GM21390 (cell line): ENCODE measurements around the gene SLC4A8.

Source experiments
- ATAC-seq: cut with Tn5 transposase; IDR thresholded peaks from one replicate; pipeline ENCODE4 v1.9.1; 2021; ENCODE audit not compliant: unreplicated experiment

The SLC4A8 gene

DNA sequence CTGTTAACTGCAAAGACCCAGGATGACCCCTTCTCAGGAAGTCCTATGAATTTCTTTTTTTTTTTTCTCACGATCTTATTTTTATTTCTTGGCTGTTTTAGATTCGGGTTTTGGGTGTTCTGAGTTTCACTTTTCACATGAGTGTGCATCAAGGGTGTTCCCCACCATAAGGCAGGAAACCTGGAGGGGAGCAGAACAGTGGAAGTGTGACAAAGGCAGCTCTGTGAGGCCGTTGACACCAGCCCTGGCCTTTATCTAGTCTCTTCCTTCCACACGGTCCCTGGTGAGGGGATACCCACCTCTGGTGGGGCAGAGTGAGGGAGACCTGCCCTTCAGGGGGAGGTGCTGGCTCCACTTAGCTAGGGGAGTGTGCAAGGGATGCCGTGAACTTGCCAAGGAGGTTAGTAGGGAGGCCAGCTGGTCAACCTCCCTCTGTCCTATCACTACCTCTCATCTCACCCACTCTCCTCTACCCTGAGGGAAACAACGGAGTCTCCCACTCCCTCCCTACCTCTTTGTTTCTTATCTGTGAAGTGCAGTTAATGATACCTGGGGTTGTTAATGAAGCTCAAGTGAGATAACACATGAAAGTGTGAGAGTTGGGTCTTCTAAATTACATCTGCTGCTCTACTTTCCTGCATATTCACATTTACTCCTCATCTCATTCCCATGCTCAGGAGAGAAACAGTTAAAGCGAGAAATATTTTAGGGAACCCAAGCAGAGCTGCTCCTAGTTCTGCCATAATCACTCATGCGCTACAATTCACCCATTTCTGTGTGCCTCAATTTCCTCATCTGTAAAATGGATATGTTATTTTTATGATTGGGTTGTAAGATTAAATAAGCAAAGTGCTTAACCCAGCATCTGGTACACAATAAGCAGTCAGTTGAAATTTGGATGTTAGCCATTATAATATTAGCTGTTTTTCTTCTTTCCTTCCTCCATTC, 29.1 kb upstream of the SLC4A8 start:
- ATAC-seq, result no peak

- no peak for ATAC-seq
Measured at GRCh38 chr12:51397670-51398069, 27.0 kb upstream of the SLC4A8 start.

- ATAC-seq, result no peak
Measured at GRCh38 chr12:51399891-51400290, 24.7 kb upstream of the SLC4A8 start.

DNA sequence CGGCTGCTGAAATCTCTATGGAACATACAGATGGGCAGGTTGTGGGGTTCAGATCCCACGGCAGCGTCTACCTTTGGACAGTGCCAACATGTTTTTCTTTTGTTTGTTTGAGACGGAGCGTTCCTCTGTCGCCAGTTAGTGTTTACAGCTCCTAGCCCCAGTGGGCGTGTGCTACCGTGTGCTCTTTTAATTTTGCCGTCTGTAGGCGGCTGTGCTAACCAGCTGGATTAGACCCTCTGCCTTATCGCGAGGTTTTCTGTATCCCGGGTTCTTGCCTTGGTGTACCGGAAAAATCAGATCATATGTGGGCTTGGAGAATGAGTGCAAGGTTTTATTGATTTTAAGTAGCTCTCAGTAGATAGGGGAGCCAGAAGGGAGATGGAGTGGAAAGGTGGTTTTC, 23.6 kb upstream of the SLC4A8 start:
- no peak for ATAC-seq

DNA sequence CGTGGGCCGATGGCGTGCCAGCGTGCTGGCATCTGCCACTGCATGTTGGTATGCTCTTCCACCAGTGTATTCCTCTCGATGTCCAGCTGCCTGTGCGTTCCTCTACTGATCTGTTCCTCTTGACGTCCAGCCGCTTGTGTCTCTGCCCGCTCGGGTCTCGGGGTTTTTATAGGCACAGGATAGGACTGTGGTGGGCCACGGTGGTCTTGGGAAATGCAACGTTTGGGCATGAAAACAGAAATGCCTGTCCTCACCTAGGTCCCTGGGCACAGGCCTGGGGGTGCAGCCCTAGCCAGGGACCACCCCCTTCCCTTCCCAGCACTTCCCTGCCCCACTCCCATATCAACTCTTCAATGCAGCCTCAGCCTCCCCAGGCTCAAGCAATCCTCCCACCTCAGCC, 23.1 kb upstream of the SLC4A8 start:
- ATAC-seq, result no peak

GRCh38 chr12:51401900-51402299, 22.7 kb upstream of the SLC4A8 start:
- ATAC-seq, result no peak

DNA sequence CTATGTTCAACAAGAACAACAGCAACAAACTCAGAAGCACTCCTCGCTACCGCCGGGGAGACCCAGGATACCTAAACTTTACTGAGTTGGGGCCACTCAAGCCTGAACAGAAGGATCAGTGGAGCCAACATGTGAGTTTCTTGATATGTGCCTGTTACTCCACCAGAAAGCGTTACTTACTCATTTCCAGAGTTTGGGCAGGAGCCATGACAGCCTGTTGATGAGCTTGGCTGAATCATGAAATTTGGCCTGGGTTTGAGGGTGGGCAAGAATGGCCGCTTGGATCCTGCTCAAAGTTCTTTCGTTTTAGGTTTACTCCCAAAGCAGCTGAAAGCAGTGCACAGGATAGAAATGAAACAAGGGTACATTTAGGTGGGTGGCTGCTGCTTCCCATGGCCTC, 21.5 kb upstream of the SLC4A8 start:
- no peak for ATAC-seq

- no peak for ATAC-seq
Measured at GRCh38 chr12:51403681-51404136, 20.9 kb upstream of the SLC4A8 start.

DNA sequence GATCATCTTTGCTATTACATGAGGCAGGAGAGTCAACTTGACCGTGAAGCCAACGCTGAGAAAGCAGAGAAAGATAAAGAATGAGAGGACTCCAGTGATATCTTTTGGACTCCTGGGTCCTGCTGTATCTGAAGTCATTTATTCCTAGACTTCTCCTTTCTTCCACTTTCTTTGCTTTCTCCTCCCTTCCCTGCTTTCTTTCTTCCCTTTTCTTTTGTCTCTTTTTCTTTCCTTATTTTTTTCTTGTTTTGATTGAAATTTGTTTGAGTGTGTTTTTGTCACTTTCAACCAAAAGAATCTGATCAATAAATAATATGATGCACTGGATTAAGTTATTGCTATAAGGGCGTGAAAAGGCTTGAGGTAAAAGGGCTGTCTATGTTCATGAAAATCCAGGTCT, 20.0 kb upstream of the SLC4A8 start:
- no peak for ATAC-seq

GRCh38 chr12:51405801-51406207, 18.8 kb upstream of the SLC4A8 start:
- ATAC-seq, result no peak

GRCh38 chr12:51406290-51406689, 18.3 kb upstream of the SLC4A8 start:
- ATAC-seq, result no peak

DNA sequence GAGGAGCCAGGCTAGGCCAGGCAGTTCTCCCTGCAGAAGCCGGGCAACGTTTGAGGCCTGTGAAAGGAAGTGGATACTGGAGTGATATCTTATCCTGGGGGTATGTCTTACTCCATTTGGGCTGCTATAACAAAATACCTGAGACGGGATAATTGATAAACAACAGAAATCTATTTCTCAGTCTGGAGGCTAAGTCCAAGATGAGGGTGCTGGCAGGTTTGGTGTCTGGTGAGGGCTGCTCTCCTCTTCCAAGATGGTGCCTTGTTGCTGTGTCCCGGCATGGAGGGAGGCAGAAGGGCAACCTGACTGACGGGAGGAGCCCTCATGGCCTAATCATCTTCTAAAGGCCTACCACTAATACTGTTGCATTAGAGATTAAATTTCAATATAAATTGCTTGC, 17.8 kb upstream of the SLC4A8 start:
- no peak for ATAC-seq

DNA sequence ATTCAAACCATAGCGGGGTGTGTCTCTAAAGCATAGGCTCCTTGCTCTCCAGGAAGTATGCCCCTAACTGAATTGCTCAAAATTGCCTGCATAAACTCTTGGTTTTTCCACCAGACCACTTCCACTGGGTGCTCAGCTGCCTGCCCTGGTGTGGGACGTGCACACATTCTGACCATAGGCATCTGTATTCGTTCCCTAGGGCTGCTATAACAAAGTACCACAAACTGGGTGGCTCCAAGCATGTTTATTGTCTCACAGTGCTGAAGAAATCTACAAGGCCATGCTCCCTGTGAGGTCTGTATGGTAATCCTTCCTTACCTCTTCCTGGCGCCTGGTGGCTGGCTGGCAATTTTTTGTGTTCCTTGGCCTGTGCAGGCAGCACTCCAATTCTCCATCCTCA, 17.0 kb upstream of the SLC4A8 start:
- ATAC-seq, result no peak

GRCh38 chr12:51409846-51410245, 14.8 kb upstream of the SLC4A8 start:
- no peak for ATAC-seq

DNA sequence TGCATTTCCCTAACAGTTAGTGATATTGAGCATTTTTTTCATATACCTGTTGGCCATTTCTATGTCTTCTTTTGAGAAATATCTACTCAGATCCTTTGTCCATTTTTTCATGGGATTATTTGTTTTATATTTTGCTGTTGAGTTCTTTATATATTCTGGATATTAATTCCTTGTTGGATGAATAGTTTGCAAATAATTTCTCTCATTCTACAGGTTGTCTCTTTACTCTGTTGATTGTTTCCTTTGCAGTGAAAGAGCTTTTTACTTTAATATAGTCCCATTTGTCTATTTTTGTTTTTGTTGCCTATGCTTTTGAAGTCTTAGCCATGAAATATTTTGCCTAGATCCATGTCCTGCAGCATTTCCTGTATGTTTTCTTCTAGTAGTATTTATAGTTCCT, 11.5 kb upstream of the SLC4A8 start:
- ATAC-seq, result no peak

- ATAC-seq, result no peak
Measured at GRCh38 chr12:51413791-51414190, 10.8 kb upstream of the SLC4A8 start.

DNA sequence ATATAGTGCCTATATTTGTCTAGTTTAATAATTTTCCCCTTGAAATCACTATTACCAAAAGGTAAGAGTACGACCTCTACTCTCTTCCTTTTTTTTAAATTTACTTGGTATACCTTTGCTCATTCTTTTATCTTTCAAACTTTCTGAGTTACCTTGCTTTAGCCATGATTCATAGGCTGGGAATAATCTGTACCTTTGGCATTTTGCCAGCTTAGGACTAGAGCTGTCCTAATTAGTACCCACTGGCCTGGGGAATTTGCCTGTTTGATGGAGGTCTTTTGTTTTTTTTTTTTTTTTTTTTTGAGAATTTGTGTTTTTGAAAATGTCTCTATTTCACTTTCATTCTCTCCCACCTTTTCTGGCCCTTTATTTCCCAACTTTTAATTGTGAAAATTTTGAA, 8.7 kb upstream of the SLC4A8 start:
- no peak for ATAC-seq

- no peak for ATAC-seq
Measured at GRCh38 chr12:51417826-51418225, 6.8 kb upstream of the SLC4A8 start.

DNA sequence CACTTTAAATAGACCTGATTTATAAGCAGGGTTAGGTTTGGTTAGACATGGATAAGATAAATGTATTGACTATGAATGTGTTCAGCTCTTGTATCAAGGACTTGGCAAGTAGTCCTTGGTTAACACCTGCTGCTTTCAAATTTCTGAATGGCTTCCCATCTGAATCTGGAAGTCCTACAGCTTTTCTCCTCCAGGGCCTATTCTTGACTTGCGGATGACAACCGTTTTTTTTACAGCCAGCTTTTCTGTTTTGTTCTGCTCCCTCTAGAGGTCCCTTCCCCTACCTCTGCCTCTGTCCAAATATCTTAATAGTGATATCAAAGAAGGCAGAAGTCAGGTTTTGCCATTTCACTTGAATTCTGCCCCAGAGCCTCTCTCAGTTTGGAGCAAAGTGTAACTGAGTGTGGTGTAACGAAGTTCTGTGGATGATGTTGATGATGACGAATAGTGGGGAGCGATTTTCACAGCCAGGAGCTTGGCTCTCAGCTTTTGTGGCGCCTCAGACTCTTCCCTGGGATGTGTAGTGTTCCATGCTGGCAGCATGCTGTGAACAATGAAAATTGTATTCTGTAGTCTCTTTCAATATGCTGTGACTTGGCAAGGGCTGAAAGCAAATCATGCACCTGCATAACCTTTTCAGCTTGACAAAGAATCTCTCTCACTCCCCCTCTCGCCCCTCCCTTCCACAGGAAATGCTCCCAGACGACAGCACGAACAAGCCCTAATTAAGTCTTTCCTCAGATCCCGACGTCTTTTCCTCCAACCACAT, 5.0 kb upstream of the SLC4A8 start:
- ATAC-seq, result no peak

DNA sequence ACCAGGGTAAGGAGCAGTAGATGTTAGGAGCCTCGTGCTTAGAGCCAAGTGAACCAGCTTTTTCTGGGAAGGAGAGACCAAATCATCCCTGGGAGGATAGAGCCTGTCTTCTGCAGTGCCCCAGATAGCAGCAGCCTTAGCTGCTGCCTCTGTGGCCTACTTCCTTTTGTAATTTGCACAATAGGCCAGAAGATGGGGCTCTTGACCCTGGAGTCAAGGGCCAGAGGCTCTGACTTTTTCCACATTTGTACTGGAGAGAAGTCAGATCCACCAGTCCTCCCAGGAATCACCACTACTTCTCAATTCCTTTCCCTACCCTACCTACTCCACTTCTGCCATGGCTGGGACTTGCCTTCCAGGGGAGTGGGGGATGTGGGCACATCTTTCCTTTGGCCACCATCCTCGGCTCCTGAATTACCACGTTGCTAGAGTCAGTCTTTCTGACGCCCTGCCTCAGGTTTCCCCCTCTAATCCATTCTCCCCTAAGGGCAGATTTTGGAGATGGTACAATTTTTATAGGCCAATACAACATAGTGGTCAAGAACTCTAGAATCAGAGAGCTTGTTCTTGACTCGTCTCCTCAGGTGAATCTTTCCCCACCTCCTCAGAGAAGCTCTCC, 3.3 kb upstream of the SLC4A8 start:
- no peak for ATAC-seq

DNA sequence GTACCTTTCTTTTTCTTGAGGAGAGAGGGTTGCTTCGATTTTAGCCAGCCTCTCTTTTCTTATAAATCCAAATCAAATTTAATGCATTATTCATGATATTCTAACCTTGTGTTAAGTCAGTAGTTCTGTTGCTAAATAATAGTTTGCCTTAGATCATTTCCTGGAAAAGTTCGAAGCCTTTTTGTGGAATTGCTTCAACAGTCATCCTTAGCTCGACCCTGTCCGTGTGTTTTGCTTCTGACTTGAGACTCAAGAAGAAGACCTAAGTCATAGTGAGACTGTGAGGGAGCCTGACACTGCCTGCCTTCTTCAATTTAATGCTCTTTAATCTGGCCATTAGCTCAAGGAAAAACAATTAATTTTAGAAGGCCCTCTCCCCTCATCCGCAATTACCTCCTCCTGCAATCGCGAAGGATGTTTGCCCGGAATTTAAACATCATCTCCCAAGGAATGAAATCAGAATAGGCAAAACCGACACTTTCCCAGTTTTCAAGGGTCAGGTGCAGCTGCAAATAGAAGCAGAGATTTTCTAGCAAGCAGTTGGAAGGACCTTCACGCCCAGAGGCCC, 453 bp upstream of the SLC4A8 start:
- ATAC-seq, result no peak
